Mammary epithelial cell (primary cell): ENCODE measurements around the gene SLC38A10.

ENCODE experiments used
- CTCF ChIP-seq, 2 donors: IDR thresholded peaks in 1 of 2; conservative IDR thresholded peaks in 1 of 2; 2 replicates each; pipeline ENCODE4 v1.5.1; 2011 to 2012; ENCODE audit warnings: inconsistent platforms in 2 of 2, low read length in 2 of 2, mild to moderate bottlenecking in 2 of 2, control low read depth in 1 of 2, low read depth in 1 of 2; ENCODE audit not compliant: insufficient read depth in 1 of 2; ENCODE audit errors: extremely low read depth in 1 of 2
- EZH2 ChIP-seq: IDR thresholded peaks from 2 replicates; pipeline ENCODE4 v1.6.1; 2012; ENCODE audit warnings: low read length, inconsistent platforms, borderline replicate concordance

GRCh38 chr17:81241648-81242420, 53.3 kb downstream of the SLC38A10 start:
- TF ChIP-seq CTCF (conservative IDR thresholded peaks at IDR 0.05 in 1 of 2, IDR thresholded peaks at IDR 0.05 in 1 of 2; ENCODE audit: extremely low read depth in 1 of 2, insufficient read depth in 1 of 2, low read depth in 1 of 2, low read length in 2 of 2) (peak; percentile 63 to 70), EZH2 (no peak)
